SKM-1 (cell line): ENCODE measurements around the gene UBAC2.

Experiments used
- DNase-seq: peaks from one replicate; lab custom pipeline; 2025; ENCODE audit not compliant: unreplicated experiment; lab: John Stamatoyannopoulos, UW

Gene UBAC2

GRCh38 chr13:99329477-99329876 lies 128.8 kb downstream of the UBAC2 start:
- no peak for DNase-seq

GRCh38 chr13:99330942-99331341 lies 130.3 kb downstream of the UBAC2 start:
- DNase-seq = no peak

DNA sequence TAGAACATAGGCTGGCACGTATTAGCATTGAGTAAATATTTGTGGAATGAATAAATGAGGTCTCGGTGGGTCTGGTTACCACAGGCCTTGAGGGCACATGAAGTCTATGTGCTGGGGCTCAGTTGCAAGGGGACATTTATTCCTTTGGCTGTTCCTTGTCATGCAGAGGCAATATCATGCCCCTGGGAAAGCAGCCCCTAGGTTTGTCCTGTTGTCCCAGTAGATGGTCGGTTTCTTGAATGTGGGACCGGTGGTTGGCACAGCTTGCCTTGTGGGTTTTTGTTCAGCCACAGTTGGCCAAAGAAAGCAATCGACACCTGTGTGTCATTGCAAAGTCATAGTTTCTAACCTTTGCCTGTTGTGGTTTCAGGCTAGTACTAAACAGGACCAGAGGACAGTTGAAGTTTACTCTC lies 131.2 kb downstream of the UBAC2 start:
- DNase-seq = no peak

DNA sequence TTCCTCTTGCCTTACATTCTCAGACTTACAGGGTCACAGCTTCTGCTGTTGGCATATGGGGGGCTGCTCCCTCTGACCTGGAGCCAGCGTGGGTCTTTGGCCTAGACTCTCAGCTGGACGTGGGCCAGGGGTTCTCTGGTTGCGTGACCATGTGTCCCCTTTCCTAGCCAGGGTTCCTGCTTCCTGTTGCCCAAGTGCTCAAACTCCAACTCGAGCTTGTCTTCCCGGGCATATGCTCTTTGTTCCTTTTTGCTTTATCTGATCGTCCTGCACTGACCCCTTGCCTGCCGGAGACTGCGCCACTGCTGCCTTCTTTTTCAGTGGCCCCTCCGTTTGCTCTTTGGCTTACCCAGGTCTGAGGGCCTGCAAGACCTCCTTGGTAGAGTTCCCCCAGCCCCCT lies 131.8 kb downstream of the UBAC2 start:
- no peak for DNase-seq

- DNase-seq = no peak
These were observed 133.6 kb downstream of the UBAC2 start for GRCh38 chr13:99334221-99334620.

DNA sequence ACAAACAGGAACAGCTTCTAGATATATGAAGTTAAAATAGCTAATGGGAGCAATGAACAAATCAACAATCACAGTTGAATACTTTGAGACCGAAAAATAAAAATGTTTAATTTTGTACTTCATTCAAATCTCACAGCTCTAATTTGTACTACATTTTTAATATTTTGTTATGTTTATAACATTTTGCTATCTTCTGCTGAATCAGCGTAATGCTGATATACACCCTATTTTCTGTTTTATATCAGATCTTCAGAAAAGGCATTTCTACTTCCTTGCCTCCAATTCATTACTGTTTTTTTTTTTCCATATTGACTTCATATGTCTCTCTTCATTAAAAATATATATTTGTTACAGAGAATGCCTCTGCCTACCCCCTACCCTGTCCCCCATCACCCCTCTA lies 134.4 kb downstream of the UBAC2 start:
- no peak for DNase-seq

DNA sequence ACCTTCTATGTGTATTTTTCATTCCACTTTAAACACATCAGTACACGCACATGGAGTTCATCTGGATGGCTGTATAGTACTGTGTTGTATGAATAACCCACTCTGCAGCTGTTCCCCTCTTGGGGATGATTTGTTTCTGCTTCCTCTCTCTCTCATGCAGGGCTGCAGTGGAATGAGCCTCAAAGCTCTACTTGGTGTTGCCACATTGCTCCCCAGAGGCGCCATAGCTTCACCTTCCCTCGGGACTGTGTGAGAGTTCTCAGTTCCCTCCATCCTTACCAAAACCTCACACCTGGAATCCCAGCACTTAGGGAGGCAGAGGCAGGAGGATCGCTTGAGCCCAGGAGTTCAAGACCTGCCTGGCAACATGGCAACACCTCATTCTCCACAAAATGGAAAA lies 134.9 kb downstream of the UBAC2 start:
- no peak for DNase-seq

DNA sequence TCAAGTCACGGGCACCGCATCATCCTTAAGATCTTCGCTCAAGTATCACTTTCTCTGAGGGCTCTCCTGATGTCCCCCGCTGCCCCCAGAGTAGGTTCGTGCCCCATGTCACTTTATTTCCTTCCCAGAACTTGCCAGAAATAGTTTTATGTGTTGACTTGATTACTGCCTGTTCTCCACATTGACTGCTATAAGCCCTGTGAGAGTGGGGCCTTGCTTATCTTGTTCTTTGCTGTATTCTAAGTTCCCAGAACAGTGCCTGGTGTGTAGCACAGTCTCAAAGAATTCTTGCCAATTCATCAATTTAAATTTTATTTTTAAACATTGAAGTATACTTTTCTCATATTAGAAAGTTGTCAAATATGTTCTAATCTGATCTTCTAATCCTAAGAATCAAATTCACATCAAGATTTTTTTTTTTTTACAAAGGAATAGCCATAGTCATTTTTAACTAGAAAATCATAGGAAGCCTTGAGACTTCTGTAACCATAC lies 138.6 kb downstream of the UBAC2 start:
- no peak for DNase-seq

- DNase-seq = no peak
These were observed 139.2 kb downstream of the UBAC2 start for GRCh38 chr13:99339736-99340397.

- no peak for DNase-seq
These were observed 140.0 kb downstream of the UBAC2 start for GRCh38 chr13:99340638-99341037.

DNA sequence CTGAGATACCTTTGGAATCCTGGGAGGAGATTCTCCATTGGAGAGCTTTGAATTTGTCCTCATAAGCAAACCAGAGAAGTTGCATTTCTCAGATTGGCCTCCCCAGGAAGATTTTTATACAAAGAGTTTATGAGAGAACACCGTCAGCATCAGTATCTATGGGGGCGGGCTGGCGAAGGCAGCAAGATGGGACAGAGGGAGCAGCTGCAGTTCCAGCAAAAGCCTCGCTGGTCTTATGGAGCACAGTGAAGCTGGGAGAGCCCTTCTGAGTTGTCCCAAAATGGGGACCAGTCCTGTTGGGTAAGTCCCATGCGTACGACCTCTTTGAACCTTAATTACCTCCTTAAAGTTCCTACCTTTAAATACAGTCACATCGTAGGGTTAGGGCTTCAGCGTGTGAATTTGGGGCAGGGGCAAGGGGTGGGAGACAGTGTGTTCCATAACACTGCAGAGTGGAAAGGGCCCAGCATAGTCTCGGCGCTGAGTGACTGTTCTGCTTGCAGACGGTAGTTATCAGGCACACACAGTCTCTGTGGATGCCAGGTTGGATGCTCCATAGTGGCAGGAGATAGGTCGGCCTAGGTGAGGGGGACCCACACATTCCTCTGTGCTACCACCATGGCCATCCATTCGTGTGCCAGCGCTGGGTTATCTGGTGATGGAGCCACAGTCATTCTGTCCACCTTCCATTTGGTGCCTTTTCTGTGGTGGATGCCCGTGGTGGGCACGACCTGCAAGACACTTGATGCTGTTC lies 141.5 kb downstream of the UBAC2 start:
- no peak for DNase-seq

GRCh38 chr13:99342723-99343315 lies 142.2 kb downstream of the UBAC2 start:
- DNase-seq = no peak

- no peak for DNase-seq
These were observed 144.1 kb downstream of the UBAC2 start for GRCh38 chr13:99344610-99345208.

- no peak for DNase-seq
These were observed 144.7 kb downstream of the UBAC2 start for GRCh38 chr13:99345345-99345744.

DNA sequence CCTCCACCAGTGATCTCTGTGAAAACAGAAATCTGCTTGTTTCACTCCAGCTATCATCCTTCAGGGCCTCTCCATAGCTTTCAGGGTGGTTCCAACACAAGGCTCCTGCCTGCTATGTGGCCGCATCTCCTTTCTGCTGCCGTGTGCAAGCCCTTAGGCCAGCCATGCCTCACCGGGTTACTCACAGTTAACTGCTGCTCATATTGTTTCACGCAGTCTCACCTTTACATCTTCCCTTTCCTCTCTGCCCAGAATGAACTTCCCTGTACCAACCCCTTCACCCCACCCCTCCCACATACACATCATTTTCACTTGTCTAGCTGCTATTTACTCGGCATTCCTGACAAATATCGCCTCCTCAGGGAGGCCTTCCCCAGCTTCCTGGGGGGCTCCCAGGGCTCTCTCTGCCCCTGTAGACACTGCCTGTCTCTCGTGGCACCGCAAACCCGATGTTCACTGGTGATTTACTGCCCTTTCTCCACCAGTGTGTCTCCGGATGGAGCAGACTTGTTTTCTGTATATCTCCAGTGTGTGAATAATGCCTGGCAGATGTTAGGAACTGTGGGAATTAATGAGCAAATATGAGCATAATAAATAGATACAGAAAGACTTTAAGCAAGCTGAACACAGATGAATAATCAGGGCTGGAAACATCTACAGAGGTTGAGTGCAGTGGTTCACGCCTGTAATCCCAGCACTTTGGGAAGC lies 145.8 kb downstream of the UBAC2 start:
- DNase-seq = no peak

- DNase-seq = no peak
These were observed 146.8 kb downstream of the UBAC2 start for GRCh38 chr13:99347335-99347878.

DNA sequence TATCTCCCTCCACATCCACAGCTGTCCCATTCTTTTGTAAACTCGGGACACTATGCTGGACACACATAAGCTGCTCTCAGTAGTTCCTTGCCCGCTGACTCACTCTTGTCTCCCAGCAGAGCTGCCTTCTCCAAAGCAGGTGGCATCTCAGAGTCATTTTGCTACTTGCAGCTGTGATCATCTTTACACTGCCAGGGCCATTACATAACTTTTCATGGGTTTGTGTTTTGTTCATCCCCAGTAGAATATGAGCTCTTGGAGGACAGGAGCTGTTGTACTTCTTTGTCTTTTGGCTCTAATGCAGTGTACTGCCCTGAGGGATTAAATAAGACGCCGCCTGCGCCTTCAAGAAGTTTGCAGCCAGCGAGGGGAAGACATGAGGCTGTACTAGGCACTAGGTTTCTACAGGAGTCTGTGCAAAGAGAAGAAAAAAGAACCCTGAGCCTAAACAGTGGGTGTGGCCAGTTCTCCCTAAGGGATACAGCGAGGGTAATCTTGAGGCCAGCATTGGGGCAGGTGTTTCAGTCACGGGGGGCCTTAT lies 147.3 kb downstream of the UBAC2 start:
- DNase-seq = no peak

- no peak for DNase-seq
These were observed 149.5 kb downstream of the UBAC2 start for GRCh38 chr13:99350191-99350590.

GRCh38 chr13:99351772-99352171 lies 151.1 kb downstream of the UBAC2 start:
- DNase-seq = no peak
